Activated CD8-positive, alpha-beta memory T cell treated with anti-CD3 and anti-CD28 coated beads for 24 hours (primary cell): ENCODE results near the gene POGZ.
A peak's percentile ranks its signal among the peaks of the same experiment; 100 is the strongest.
"Not testable (repeated sequence)": the region's sequence is repeated elsewhere in the genome, so short reads cannot be mapped to it uniquely, and the experiment has no call there.

Source experiments
- DNase-seq: peaks from one replicate; pipeline ENCODE4 v3.0.0-alpha.2; 2020

Gene POGZ

GRCh38 chr1:151475175-151475574, 15.9 kb upstream of the POGZ start:
- DNase-seq = no peak

- no peak for DNase-seq
Observed at GRCh38 chr1:151474745-151475144, 15.5 kb upstream of the POGZ start.

- peak; percentile 77 for DNase-seq
Observed at GRCh38 chr1:151472856-151473731, 13.8 kb upstream of the POGZ start.

- DNase-seq = no peak
Observed at GRCh38 chr1:151465026-151465425, 5.7 kb upstream of the POGZ start.

GRCh38 chr1:151461694-151462093, 2.4 kb upstream of the POGZ start:
- DNase-seq = no peak

- peak; percentile 81 for DNase-seq
Observed at GRCh38 chr1:151458802-151459330, 428 bp downstream of the POGZ start.

GRCh38 chr1:151457911-151458801, 1.1 kb downstream of the POGZ start:
- peak; percentile 73 for DNase-seq

GRCh38 chr1:151455966-151456365, 3.3 kb downstream of the POGZ start:
- DNase-seq = no peak

- no peak for DNase-seq
Observed at GRCh38 chr1:151455231-151455630, 4.1 kb downstream of the POGZ start.

GRCh38 chr1:151447696-151448095, 11.6 kb downstream of the POGZ start:
- no peak for DNase-seq

- no peak for DNase-seq
Observed at GRCh38 chr1:151444783-151445177, 14.5 kb downstream of the POGZ start.

GRCh38 chr1:151443846-151444782, 15.2 kb downstream of the POGZ start:
- peak; percentile 72 for DNase-seq

- DNase-seq = not testable (repeated sequence)
Observed at GRCh38 chr1:151437396-151437795, 21.9 kb downstream of the POGZ start.

GRCh38 chr1:151436985-151437384, 22.3 kb downstream of the POGZ start:
- DNase-seq = no peak

- no peak for DNase-seq
Observed at GRCh38 chr1:151435174-151435573, 24.1 kb downstream of the POGZ start.

- DNase-seq = not testable (repeated sequence)
Observed at GRCh38 chr1:151433827-151434226, 25.5 kb downstream of the POGZ start.

- DNase-seq = no peak
Observed at GRCh38 chr1:151428068-151428467, 31.2 kb downstream of the POGZ start.

GRCh38 chr1:151425103-151425502, 34.2 kb downstream of the POGZ start:
- DNase-seq = no peak

GRCh38 chr1:151419819-151420218, 39.5 kb downstream of the POGZ start:
- no peak for DNase-seq

GRCh38 chr1:151418081-151418480, 41.2 kb downstream of the POGZ start:
- no peak for DNase-seq

GRCh38 chr1:151416231-151416630, 43.1 kb downstream of the POGZ start:
- DNase-seq = no peak

- DNase-seq = no peak
Observed at GRCh38 chr1:151411884-151412283, 47.4 kb downstream of the POGZ start.
